LNCaP clone FGC (cell line): ENCODE data around the gene DCAF11.

Source experiments
- DNase-seq: peaks from one replicate; pipeline ENCODE4 v3.0.0-alpha.2; 2011; ENCODE audit warnings: low read depth
- H3K4me3 ChIP-seq: 2 replicates; pipeline ENCODE4 v1.5.1; 2011; ENCODE audit warnings: mild to moderate bottlenecking, low read depth, low read length, control low read depth
- TF ChIP-seq, protein P1 (sequence below): IDR thresholded peaks from 2 replicates; pipeline ENCODE4 v1.5.1; 2012; ENCODE audit warnings: mild to moderate bottlenecking; ENCODE audit not compliant: control insufficient read depth, insufficient read depth; ENCODE audit errors: extremely low read depth

The DCAF11 gene

DNA sequence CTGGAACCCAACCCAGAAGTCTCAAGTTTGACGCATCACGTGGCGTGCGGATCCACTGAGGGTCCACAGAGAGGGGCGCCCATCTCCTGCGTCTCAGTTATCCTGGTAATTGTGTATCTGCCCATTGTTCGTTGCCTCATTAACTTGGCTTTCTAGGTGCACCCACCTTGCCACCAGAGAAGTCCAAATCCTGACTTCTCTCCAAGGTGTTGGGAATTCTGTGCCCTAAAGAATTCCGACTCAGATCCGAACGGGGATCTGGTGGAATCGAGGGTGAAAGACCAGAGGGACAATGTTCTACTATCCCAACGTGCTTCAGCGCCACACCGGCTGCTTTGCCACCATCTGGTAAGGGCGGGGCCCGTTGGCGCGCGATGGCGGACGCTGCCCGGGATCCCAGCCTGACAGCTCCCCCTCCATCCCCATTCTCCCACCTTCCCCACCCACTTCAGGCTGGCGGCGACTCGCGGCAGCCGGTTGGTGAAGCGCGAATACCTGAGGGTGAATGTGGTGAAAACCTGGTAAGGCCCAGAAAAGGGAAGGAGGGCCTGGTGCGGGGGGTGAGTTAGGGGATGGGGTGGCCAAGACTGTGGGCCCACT, 57.8 kb downstream of the DCAF11 start:
- H3K4me3 ChIP-seq = no peak overlapping the region
- DNase-seq = no peak
- TF ChIP-seq, protein P1, sequence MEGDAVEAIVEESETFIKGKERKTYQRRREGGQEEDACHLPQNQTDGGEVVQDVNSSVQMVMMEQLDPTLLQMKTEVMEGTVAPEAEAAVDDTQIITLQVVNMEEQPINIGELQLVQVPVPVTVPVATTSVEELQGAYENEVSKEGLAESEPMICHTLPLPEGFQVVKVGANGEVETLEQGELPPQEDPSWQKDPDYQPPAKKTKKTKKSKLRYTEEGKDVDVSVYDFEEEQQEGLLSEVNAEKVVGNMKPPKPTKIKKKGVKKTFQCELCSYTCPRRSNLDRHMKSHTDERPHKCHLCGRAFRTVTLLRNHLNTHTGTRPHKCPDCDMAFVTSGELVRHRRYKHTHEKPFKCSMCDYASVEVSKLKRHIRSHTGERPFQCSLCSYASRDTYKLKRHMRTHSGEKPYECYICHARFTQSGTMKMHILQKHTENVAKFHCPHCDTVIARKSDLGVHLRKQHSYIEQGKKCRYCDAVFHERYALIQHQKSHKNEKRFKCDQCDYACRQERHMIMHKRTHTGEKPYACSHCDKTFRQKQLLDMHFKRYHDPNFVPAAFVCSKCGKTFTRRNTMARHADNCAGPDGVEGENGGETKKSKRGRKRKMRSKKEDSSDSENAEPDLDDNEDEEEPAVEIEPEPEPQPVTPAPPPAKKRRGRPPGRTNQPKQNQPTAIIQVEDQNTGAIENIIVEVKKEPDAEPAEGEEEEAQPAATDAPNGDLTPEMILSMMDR = no peak

DNA sequence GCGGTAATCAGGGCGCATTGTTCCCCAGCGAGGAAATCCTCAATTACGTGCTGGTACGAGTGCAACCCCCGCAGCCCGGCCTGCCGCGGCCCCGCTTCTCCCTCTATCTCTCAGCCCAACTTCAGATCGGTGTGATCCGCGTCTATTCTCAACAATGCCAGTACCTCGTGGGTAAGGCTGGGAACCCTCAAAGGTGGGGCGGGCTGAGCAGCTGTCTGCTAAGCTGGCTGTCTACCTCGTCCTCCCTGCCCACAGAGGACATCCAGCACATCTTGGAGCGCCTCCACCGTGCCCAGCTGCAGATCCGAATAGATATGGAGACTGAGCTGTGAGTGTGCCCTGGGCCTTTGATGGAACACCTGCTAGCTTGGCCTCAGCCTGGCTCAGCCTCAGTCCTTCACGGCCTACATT, 58.3 kb downstream of the DCAF11 start:
- no peak overlapping the region for H3K4me3 ChIP-seq
- TF ChIP-seq, protein P1 = no peak
- DNase-seq = no peak
